GM18526 (cell line): Measurements from ENCODE around the gene MAPK8.

Experiments used
- POLR2A ChIP-seq: IDR thresholded peaks from 3 replicates; pipeline ENCODE4 v1.6.1; 2011; ENCODE audit not compliant: insufficient read length; ENCODE audit errors: extremely low read depth

MAPK8 gene

DNA sequence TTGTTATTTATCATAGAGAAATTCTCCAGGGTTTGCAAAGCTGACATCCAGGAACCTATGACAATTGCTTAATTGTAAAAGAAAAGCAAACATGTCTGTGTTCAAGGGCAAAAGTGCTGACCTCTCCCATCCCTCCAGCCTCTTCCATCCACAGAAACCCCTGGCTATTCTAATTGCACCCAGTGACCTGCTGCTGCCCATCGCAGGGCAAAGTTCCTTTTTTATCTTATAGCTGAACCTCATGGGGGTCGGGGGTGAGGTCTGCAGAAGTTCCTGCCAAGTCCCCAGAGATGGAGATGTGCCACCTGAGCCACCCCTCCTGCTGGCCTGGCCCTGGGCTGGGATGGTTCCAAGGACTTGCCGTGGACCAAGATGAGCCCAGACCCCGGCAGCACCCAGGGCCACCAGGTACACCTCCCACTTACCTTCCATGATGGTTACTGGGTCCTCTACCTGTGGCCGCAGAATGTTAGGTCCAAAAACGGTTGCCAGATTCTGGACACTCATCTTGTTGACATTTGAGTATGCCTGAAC lies 146.5 kb downstream of the MAPK8 start:
- no peak for TF ChIP-seq POLR2A

DNA sequence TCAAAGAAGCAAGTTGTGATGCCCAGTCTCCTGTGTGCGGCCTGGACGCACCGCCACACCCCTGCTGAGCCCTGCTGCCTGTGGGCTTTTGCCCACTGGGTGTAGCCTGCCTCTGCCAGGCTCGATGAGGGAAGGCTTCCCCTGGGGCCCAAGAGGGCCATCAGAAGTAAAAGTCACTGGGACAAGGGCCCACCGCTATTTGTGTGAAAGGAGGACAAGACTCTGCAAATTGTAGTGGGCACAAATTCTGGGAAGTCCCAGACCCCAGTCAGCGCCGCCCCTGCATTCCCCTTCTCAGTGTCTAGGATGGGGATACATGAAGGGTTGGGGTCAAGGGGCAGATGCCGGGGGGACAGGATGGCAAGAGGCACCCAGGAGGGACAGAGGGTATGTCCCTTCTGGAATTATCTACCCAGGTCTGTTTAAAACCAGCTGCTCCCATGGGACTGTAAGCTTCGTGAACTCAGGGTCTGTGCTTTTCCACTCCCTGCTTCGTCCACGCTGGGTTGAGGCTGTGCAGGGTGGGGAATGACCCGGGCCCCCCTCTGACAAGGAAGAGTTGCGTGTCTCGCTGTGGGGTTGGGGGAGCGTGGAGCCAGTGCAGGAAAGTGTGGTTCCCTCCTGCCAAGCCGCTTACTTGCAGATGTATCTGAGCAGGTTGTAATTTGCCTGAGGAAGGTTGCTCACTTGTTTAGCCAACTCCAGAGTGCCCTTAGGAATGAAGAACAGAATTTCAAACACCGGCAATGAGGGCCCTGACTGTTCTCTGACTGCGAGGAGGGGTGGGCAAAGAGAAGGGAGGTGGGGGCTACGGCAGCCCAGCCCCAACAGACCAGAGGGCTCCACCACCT lies 147.2 kb downstream of the MAPK8 start:
- no peak for TF ChIP-seq POLR2A

DNA sequence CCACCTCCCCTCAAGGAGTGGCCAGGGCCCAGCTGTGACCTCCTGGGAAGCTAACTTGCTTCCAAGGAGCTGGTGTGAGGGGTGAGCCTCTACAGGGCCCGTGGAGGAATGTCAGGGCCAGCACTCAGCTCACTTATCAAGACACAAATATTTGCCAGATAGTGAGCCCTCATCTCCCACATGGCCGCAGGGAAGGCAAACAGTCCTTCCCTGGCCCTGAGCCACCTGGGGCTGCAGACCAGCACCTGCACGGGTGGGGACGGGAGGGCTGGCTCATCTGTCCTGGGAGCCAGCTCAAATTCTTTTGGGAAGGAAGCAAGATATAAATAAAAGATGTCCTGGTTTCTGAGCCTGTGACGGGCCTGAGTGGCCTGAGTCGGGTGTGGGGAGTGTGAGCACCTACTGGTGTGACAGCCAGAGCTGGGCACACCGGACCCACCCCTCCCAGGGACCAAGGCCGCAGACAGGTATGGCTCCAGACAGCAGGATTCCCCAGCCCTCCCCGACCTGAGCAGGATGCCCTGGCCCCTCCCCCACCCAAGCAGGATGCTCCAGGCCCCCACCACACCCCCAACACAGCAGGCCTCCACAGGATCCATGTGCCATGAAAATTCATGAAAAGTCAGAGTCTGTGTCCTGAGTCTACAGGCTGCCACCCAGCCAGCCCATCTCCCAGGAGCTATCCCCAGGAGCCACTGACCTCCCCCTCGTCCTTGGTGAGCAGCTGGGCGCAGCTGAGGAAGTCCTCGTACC lies 148.0 kb downstream of the MAPK8 start:
- no peak for TF ChIP-seq POLR2A

DNA sequence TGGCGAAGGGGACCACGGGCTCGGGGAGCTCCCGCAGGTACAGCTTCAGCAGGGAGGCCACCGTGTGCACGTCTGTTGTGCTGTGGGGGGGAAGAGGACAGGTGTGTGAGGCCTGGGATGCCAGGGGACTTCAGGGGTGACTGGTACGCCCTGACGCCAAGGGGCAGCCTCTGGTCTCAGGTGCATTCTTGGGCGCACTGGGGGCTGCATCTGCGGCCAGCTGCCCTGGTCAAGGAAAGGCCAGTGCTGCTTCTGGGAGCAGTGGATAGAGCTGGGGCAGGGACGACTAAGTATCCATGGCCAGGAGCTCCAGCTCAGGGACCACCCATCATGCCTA lies 148.5 kb downstream of the MAPK8 start:
- no peak for TF ChIP-seq POLR2A

DNA sequence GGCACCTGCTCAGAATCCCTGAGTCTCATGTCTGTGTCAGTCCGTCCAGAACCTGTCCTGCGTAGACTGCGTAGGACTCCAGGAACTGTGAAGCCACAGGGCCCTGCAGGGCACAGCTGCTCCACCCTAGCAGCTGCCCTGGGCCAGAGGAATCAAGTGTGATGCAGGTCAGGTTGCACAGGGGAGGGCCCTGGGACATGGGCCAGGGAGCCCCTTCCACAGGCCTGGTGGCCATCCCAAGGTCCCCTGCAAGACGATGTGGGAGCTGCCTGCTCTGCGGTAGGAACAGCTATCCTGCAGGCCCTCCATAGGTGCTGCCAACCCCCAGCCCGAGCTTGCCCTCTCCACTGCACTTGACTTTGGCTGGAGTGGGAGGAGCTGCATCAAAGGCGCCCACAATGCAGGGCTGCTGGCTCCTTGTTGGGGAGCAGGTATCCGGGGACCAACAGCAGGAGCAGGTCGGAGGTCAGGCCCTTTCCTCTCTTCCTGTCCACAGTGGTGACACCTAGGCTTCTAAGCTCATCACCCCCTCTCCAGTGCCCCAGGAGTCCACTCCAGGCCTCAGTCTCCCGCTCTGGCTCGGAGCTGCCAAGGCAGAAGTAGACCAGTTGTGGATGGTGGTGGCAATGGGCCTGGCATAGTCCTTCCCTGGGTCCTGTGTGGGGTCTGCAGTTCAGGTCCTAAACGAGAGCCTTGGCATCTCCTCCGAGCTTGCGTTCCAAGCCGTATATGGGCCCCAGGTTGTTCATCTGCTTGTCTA lies 149.1 kb downstream of the MAPK8 start:
- no peak for TF ChIP-seq POLR2A

DNA sequence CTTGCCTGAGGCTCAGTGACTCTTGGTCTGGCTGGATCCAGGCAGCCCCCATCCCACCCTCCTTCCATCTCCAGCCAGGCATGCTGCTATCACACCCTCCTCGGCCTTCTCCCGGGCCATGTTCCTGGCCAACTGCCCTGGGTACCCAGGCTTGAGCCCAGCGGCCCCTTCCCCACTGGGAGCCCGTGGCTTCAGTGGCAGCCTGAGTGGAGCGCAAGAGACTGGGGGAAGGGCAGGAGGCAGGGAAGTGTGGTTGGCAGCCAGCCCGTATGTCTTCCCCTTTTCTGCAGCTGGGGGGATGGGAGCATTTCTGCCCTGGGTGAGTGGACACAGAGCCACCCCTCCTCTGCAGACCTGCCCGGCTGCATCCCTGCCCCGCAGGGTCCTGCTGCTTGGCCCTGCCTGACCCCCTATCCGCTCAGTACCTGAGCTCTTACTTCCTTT lies 149.9 kb downstream of the MAPK8 start:
- no peak for TF ChIP-seq POLR2A

DNA sequence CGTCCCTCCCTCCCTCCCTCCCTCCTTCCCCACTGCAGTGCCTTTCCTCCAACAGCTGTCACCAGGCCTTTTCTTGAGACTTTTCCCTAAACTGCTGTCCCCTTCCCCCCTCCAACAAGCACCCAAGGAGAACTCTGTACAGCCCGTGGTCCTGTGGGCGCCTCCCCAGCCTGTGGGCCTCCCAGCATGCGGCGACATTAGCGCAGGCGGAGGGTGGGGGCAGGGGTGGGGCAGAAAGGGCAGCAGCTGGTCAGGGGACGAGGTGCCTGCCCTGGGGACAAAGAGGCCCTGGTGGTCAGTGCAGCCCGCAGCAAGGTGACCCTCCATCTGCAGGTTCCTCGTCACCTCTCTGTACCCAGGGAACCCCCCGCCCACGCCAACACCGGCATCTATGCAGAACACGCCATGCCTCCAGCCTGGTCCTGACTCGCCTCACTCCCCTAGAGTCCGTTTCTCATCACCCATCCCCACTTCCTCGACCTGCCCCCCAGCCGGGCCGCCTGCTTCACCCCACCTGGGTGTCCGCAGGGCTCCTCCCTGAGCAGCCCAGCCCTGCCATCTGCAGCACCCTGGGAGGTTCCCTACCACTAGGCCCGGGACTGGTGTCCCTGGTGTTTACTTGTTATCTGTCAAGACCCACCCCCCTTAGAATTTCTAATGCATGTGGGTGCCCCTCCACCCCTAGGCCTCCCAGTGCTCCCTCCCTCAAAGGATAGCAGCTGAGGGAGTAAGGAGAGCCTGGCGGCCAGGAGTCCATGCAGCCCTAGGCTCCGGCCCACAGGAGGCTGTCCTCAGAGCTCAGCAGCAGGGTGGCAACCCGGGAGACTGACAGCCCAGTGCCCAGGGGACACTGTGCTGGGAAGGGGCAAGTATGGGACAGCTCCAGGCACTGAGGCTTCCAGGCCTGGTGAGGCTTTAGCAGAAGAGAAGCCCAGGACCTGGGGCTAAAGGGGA lies 150.6 kb downstream of the MAPK8 start:
- no peak for TF ChIP-seq POLR2A

DNA sequence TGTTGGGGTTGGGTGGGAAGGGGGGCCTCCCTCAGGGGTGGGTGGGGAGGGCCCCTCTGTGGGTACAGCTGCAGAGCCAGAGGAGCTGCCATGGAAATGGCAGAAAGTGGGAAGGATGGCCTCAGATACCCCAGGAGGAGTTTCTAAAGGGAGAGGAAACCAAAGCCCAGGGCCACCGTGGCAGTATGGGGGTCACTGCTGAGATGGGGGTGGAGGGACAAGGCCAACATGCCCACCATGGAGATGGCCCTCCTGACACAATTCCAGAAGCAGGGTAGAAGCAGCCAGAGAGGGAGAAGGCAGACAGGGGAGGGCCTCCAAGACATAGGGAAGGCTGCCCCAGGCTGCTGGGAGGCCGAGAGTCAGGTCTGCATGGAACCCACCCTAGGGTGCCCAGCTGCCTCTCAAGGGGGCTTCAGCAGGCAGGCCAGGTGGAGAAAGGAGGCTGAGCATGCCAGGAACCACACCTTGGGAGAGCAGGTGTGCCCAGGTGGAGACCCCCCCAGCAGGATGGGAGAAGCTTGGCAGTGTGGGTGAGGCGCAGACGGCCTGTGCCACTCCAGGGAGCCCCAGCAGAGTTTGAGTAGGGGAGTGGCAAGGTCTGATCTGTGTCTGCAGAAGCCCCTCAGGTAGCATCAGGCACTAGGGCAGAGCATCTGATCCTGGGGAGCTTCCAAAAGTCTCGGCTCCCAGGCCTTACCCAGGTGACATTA lies 151.6 kb downstream of the MAPK8 start:
- no peak for TF ChIP-seq POLR2A

DNA sequence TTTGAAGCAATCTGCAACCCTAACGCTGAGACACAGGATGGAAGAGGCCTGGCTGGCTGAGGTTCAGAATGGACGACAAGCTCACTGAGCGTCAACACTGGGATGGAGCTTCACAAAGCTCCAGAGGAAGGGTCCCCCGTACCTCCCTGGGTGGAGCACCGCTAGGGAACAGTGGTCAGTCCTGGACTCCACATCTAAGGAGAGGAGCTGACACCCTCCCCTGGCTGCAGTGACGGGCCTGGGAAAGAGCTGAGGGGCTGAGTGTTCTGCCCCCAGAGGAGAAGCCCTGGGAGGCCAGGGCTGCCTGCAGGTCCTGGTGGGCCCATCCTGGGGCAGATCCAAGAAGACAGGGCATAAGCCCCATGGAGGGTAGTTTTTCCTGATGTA lies 152.2 kb downstream of the MAPK8 start:
- TF ChIP-seq POLR2A, result no peak

DNA sequence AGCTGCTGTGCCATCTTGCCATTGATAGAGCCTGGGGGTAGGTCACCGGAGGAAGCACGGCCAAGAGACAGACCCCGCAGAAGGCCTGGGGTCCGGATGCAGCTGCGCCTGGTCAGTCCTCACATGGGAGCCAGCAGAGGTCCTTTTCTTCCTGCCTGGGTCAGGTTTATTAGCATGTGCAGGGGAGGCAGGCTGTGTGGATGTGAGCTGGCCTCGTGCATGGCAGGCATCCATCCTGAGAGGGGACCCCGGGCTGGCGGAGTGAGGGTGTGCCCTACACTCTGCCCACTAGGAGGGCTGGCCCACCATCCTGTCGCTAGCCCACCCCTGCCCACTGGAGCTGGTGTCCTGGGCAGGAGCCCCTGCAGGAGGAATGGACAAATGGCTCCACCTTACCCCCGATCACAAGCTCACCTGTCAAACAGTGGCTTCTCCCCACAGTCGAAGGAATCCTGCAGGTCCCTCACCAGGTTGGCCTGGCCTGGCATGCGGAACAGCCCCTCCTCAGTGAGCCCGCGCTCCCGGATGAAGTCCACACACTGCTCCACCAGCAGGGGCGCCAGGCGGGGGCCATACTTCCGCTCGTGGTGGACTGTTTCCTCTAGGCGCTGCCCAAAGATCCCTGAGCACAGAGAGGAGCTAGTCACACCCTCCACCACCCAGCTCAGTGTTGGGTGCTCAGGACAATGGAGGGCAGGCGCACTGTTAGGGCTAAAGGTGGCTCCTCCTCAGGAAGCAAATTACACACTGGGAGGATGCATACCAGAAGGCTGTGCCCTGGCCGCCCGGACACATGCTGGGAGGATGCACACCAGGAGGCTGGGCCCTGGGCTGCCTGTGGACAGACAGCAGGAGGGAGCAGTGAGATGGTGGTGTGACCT lies 153.0 kb downstream of the MAPK8 start:
- TF ChIP-seq POLR2A, result no peak

DNA sequence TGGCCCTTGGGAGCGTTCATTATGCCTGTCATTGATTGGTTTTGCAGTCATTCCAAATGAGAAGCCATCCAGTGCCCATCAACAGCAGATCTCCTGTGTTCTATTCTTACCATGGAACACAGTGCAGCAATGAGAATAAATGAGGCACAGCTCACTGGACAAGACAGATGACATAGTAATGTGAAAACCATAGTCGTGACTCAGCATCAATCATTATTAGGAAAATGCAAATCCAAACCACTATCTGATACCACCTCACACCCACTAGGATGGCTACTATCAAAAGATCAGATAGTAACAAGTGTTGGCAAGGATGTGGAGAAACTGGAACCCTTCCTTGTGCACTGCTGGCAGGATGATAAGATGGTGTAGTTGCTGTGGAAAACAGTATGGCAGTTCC lies 153.7 kb downstream of the MAPK8 start:
- no peak for TF ChIP-seq POLR2A

DNA sequence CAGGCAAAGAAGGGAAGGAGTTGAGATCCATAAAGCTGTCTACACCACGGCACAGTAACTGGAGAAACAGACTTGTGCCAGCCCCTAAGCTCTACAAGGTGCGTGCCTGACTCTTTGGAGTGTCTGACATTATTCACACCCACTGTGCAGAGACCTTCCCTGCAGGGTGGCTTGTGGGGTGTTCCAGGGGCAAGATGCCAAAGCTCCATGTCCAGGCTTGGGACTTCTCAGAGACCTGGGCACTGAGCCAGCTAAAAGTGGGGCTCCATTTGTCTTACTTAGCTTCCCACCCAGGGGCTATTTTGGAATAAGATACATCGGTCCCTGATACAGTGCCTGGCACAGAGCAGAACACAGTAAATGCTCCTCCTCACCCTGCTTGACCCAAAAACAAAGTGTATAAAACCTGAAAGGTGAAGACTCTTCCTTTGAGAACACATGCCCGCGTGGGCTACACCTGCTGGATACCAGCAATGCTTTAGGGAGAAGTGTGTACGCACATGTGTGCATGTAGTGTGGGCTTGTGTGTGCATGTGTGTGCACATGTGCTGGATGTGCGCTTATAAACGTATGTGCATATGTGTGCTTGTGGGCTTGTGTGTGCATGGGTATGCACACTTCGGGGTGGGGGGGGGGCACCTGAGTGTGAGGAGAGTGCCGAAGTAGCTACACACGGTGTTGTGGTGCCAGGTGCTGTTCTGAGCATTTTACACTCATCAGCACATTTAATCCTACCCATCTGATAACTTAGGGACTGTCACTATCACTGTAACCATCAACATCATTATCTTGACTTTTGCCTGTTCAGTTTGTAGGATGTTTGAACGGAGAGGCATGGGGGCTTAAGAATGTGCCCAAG lies 155.4 kb downstream of the MAPK8 start:
- no peak for TF ChIP-seq POLR2A
